ENCODE data around the gene TENT5C.

- no peak for TF ChIP-seq CTCF (IDR thresholded peaks at IDR 0.05; ENCODE audit: insufficient read depth, low read length)
- TF ChIP-seq REST (IDR thresholded peaks at IDR 0.05; ENCODE audit: insufficient replicate concordance, low read depth) = no peak
- no peak for TF ChIP-seq GABPA (IDR thresholded peaks at IDR 0.05; ENCODE audit: low read depth)
These were observed 22.6 kb upstream of the TENT5C start for GRCh38 chr1:117583247-117583646.
